ENCODE data around the gene KCNH8. TPM values are rescaled to one million over a fixed set of nuclear protein-coding genes. Genes with fewer than 3 reads are reported as not detected.

KCNH8 gene
- total and polyA plus RNA-seq, 4 donors = 0.02 to 0.08 (median 0.05) TPM; not detected in 1

- Histone ChIP-seq H3K9me3 (ENCODE audit: control insufficient read depth in 4 of 4, low read length in 3 of 4) (no peaks in the 10 kb centered on the region), H3K27ac (ENCODE audit: low read depth in 1 of 2, low read length in 2 of 2) (no peak overlapping the region), H3K9ac (ENCODE audit: low read depth in 1 of 2, low read length in 2 of 2) (no peak overlapping the region), H3K4me3 (ENCODE audit: low read depth in 1 of 3, low read length in 3 of 3) (no peak overlapping the region), H3K27me3 (ENCODE audit: control insufficient read depth in 4 of 4, insufficient read depth in 4 of 4, low read length in 3 of 4) (no peaks in the 10 kb centered on the region), H3K4me1 (ENCODE audit: control insufficient read depth in 4 of 4, insufficient read depth in 4 of 4, low read length in 3 of 4) (no peaks in the 10 kb centered on the region), H3K36me3 (ENCODE audit: control insufficient read depth in 4 of 4, insufficient read depth in 3 of 4, low read depth in 1 of 4, low read length in 3 of 4) (no peaks in the 10 kb centered on the region)
- TF ChIP-seq RAD21 (IDR thresholded peaks at IDR 0.05) (no peak), HNF4A (conservative IDR thresholded peaks at IDR 0.05) (no peak), TAF1 (conservative IDR thresholded peaks at IDR 0.05) (no peak), SP1 (IDR thresholded peaks at IDR 0.05) (no peak), RXRA (IDR thresholded peaks at IDR 0.05) (no peak)
- no peak for DNase-seq (ENCODE audit: low spot score)
- 58% methylated on average over 3 of the region's 3 CpGs for WGBS
These were observed 243.8 kb downstream of the KCNH8 start for GRCh38 chr3:19392150-19392549.

GRCh38 chr3:19394946-19395345 is 246.6 kb downstream of the KCNH8 start:
- TF ChIP-seq RXRA (IDR thresholded peaks at IDR 0.05) (no peak), FOXA1 (IDR thresholded peaks at IDR 0.05) (no peak), GABPA (IDR thresholded peaks at IDR 0.05 in 1 of 2, conservative IDR thresholded peaks at IDR 0.05 in 1 of 2) (no peak), FOXA2 (IDR thresholded peaks at IDR 0.05) (no peak), EGR1 (IDR thresholded peaks at IDR 0.05; ENCODE audit: low read depth in 2 of 2) (no peak), ATF3 (IDR thresholded peaks at IDR 0.05) (no peak), CTCF (IDR thresholded peaks at IDR 0.05; ENCODE audit: low read depth, low read length, missing input control) (no peak), MAX (IDR thresholded peaks at IDR 0.05) (no peak), NR2F2 (IDR thresholded peaks at IDR 0.05) (no peak)
- 85% methylated on average over 8 of the region's 8 CpGs for WGBS
- Histone ChIP-seq H3K4me1 (ENCODE audit: control insufficient read depth in 4 of 4, insufficient read depth in 4 of 4, low read length in 3 of 4) (no peaks in the 10 kb centered on the region), H3K27me3 (ENCODE audit: control insufficient read depth in 4 of 4, insufficient read depth in 4 of 4, low read length in 3 of 4) (no peaks in the 10 kb centered on the region), H3K27ac (ENCODE audit: low read depth in 1 of 2, low read length in 2 of 2) (no peak overlapping the region), H3K4me3 (ENCODE audit: low read depth in 1 of 3, low read length in 3 of 3) (no peak overlapping the region), H3K36me3 (ENCODE audit: control insufficient read depth in 4 of 4, insufficient read depth in 3 of 4, low read depth in 1 of 4, low read length in 3 of 4) (no peaks in the 10 kb centered on the region), H3K9me3 (ENCODE audit: control insufficient read depth in 4 of 4, low read length in 3 of 4) (no peaks in the 10 kb centered on the region), H3K9ac (ENCODE audit: low read depth in 1 of 2, low read length in 2 of 2) (no peak overlapping the region)
- no peak for DNase-seq (ENCODE audit: low spot score)

- Histone ChIP-seq H3K4me1 (ENCODE audit: control insufficient read depth in 4 of 4, insufficient read depth in 4 of 4, low read length in 3 of 4) (no peaks in the 10 kb centered on the region), H3K36me3 (ENCODE audit: control insufficient read depth in 4 of 4, insufficient read depth in 3 of 4, low read depth in 1 of 4, low read length in 3 of 4) (no peaks in the 10 kb centered on the region), H3K27me3 (ENCODE audit: control insufficient read depth in 4 of 4, insufficient read depth in 4 of 4, low read length in 3 of 4) (no peaks in the 10 kb centered on the region), H3K9ac (ENCODE audit: low read depth in 1 of 2, low read length in 2 of 2) (no peak overlapping the region), H3K27ac (ENCODE audit: low read depth in 1 of 2, low read length in 2 of 2) (no peak overlapping the region), H3K4me3 (ENCODE audit: low read depth in 1 of 3, low read length in 3 of 3) (no peak overlapping the region), H3K9me3 (ENCODE audit: control insufficient read depth in 4 of 4, low read length in 3 of 4) (no peaks in the 10 kb centered on the region)
- 70% methylated on average over 2 of the region's 2 CpGs for WGBS
- no peak for TF ChIP-seq RAD21 (IDR thresholded peaks at IDR 0.05)
- TF ChIP-seq GABPA (IDR thresholded peaks at IDR 0.05 in 1 of 2, conservative IDR thresholded peaks at IDR 0.05 in 1 of 2) = no peak
- no peak for TF ChIP-seq JUND (IDR thresholded peaks at IDR 0.05)
- TF ChIP-seq FOXA2 (IDR thresholded peaks at IDR 0.05) = no peak
- no peak for TF ChIP-seq REST (IDR thresholded peaks at IDR 0.05)
- TF ChIP-seq MAX (IDR thresholded peaks at IDR 0.05) = no peak
- no peak for TF ChIP-seq HNF4A (conservative IDR thresholded peaks at IDR 0.05)
- no peak for TF ChIP-seq HNF4G (IDR thresholded peaks at IDR 0.05)
- TF ChIP-seq NR2F2 (IDR thresholded peaks at IDR 0.05) = no peak
- no peak for TF ChIP-seq SP1 (IDR thresholded peaks at IDR 0.05)
- TF ChIP-seq ATF3 (IDR thresholded peaks at IDR 0.05) = no peak
- no peak for TF ChIP-seq YY1 (IDR thresholded peaks at IDR 0.05)
- no peak for TF ChIP-seq FOXA1 (IDR thresholded peaks at IDR 0.05)
- TF ChIP-seq EGR1 (IDR thresholded peaks at IDR 0.05; ENCODE audit: low read depth in 2 of 2) = no peak
- no peak for TF ChIP-seq ZBTB33 (IDR thresholded peaks at IDR 0.05)
- TF ChIP-seq TAF1 (conservative IDR thresholded peaks at IDR 0.05) = no peak
- DNase-seq (ENCODE audit: low spot score) = no peak
These were observed 248.4 kb downstream of the KCNH8 start for GRCh38 chr3:19396726-19397125.
